ENCODE measurements around the gene GJA3.

DNA sequence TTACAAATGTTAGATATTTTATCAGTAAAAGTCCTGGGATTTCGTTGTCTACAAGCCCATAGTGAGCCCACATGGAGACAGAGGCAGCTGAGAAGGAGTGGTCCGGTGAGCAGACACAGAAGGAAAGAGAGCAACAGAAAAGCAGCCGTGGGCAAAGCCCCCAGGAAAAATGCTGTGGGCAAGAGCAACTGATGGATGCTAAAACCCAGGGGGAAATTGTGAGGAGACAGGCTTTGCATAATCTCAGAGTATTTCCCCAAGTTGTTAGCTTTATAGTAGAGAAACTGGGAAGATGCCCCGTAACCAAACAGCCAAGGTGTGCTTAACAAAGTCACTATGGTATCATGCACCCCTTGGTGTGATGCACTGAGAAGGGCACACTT lies 35.1 kb downstream of the GJA3 start:
- TF ChIP-seq, protein P1, sequence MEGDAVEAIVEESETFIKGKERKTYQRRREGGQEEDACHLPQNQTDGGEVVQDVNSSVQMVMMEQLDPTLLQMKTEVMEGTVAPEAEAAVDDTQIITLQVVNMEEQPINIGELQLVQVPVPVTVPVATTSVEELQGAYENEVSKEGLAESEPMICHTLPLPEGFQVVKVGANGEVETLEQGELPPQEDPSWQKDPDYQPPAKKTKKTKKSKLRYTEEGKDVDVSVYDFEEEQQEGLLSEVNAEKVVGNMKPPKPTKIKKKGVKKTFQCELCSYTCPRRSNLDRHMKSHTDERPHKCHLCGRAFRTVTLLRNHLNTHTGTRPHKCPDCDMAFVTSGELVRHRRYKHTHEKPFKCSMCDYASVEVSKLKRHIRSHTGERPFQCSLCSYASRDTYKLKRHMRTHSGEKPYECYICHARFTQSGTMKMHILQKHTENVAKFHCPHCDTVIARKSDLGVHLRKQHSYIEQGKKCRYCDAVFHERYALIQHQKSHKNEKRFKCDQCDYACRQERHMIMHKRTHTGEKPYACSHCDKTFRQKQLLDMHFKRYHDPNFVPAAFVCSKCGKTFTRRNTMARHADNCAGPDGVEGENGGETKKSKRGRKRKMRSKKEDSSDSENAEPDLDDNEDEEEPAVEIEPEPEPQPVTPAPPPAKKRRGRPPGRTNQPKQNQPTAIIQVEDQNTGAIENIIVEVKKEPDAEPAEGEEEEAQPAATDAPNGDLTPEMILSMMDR (IDR thresholded peaks at IDR 0.05; ENCODE audit: borderline replicate concordance, extremely low read depth, low read length, poor library complexity, severe bottlenecking) = no peak
- TF ChIP-seq EZH2 (IDR thresholded peaks at IDR 0.05; ENCODE audit: borderline replicate concordance, low read depth, low read length, severe bottlenecking) = no peak
